SK-N-MC (cell line): Measurements from ENCODE around the gene MARVELD1.

Source experiments
- EZH2 ChIP-seq: fragments of 200-600 bp; sonication (generic); IDR thresholded peaks from one replicate; pipeline ENCODE4 v1.6.1; 2017; ENCODE audit warnings: antibody characterized with exemption
- POLR2AphosphoS5 ChIP-seq: IDR thresholded peaks from 2 replicates; pipeline ENCODE4 v1.6.1; 2012; ENCODE audit warnings: mild to moderate bottlenecking, low read depth, low read length, borderline replicate concordance

- TF ChIP-seq POLR2AphosphoS5 (no peak), EZH2 (no peak)
Observed at GRCh38 chr10:97703398-97704067, 10.0 kb upstream of the MARVELD1 start.
